ENCODE results near the gene PDE6G. TPM values are rescaled to one million over a fixed set of nuclear protein-coding genes. Genes with fewer than 3 reads are reported as not detected.

PDE6G gene
- total and polyA plus RNA-seq, 4 donors: 0.25 to 1.9 (median 1.3) TPM

GRCh38 chr17:81681672-81682071 lies 25.3 kb upstream of the PDE6G start:
- peaks cover 0 to 5% (median 4%) of the 10 kb centered on the region in 4 donors for H3K36me3 ChIP-seq (ENCODE audit: control insufficient read depth in 4 of 4, insufficient read depth in 3 of 4, low read depth in 1 of 4, low read length in 3 of 4)
- 70% methylated on average over 17 of the region's 17 CpGs for WGBS
- no peak overlapping the region for H3K9ac ChIP-seq (ENCODE audit: low read depth in 1 of 2, low read length in 2 of 2)
- H3K27me3 ChIP-seq (ENCODE audit: control insufficient read depth in 4 of 4, insufficient read depth in 4 of 4, low read length in 3 of 4): no peaks in the 10 kb centered on the region
- H3K27ac ChIP-seq (ENCODE audit: low read depth in 1 of 2, low read length in 2 of 2): no peak overlapping the region
- TF ChIP-seq HNF4A (conservative IDR thresholded peaks at IDR 0.05): no peak
- no peak for TF ChIP-seq SP1 (IDR thresholded peaks at IDR 0.05)
- TF ChIP-seq, protein P1, sequence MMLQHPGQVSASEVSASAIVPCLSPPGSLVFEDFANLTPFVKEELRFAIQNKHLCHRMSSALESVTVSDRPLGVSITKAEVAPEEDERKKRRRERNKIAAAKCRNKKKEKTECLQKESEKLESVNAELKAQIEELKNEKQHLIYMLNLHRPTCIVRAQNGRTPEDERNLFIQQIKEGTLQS (IDR thresholded peaks at IDR 0.05): no peak
- TF ChIP-seq, protein P2, sequence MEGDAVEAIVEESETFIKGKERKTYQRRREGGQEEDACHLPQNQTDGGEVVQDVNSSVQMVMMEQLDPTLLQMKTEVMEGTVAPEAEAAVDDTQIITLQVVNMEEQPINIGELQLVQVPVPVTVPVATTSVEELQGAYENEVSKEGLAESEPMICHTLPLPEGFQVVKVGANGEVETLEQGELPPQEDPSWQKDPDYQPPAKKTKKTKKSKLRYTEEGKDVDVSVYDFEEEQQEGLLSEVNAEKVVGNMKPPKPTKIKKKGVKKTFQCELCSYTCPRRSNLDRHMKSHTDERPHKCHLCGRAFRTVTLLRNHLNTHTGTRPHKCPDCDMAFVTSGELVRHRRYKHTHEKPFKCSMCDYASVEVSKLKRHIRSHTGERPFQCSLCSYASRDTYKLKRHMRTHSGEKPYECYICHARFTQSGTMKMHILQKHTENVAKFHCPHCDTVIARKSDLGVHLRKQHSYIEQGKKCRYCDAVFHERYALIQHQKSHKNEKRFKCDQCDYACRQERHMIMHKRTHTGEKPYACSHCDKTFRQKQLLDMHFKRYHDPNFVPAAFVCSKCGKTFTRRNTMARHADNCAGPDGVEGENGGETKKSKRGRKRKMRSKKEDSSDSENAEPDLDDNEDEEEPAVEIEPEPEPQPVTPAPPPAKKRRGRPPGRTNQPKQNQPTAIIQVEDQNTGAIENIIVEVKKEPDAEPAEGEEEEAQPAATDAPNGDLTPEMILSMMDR (IDR thresholded peaks at IDR 0.05; ENCODE audit: low read depth, low read length, missing input control): no peak
- TF ChIP-seq FOXA2 (IDR thresholded peaks at IDR 0.05): no peak
- no peak for TF ChIP-seq RAD21 (IDR thresholded peaks at IDR 0.05)
- no peak for TF ChIP-seq EGR1 (IDR thresholded peaks at IDR 0.05; ENCODE audit: low read depth in 2 of 2)
- TF ChIP-seq RXRA (IDR thresholded peaks at IDR 0.05): no peak
- no peak for TF ChIP-seq JUND (IDR thresholded peaks at IDR 0.05)
- no peak for TF ChIP-seq MAX (IDR thresholded peaks at IDR 0.05)
- TF ChIP-seq NR2F2 (IDR thresholded peaks at IDR 0.05): no peak
- no peak for TF ChIP-seq ZBTB33 (IDR thresholded peaks at IDR 0.05)
- TF ChIP-seq TAF1 (conservative IDR thresholded peaks at IDR 0.05): no peak
- TF ChIP-seq YY1 (IDR thresholded peaks at IDR 0.05): no peak
- no peak for TF ChIP-seq HNF4G (IDR thresholded peaks at IDR 0.05)
- no peak for TF ChIP-seq GABPA (IDR thresholded peaks at IDR 0.05 in 1 of 2, conservative IDR thresholded peaks at IDR 0.05 in 1 of 2)
- TF ChIP-seq REST (IDR thresholded peaks at IDR 0.05): no peak
- no peak for TF ChIP-seq FOXA1 (IDR thresholded peaks at IDR 0.05)
- H3K4me3 ChIP-seq (ENCODE audit: low read depth in 1 of 3, low read length in 3 of 3): no peak overlapping the region
- no peaks in the 10 kb centered on the region for H3K9me3 ChIP-seq (ENCODE audit: control insufficient read depth in 4 of 4, low read length in 3 of 4)
- peaks cover 16 to 57% (median 43%) of the 10 kb centered on the region in 4 donors for H3K4me1 ChIP-seq (ENCODE audit: control insufficient read depth in 4 of 4, insufficient read depth in 4 of 4, low read length in 3 of 4)
- DNase-seq (ENCODE audit: low spot score): no peak
